A673 (cell line): ENCODE data around the gene BFSP2. TPM values are rescaled to one million over a fixed set of nuclear protein-coding genes. Genes with fewer than 3 reads are reported as not detected.

Experiments used
- BruUV-seq: library from RNA; stranded (reverse); fragments of 400-500 nt; replicated peaks from 2 replicates; lab custom pipeline; 2021; lab: Mats Ljungman, UMichigan
- CTCF ChIA-PET: fragments of 300-600 bp; sonication (Branson Sonifier 250); formaldehyde crosslinking; loops from one replicate; lab custom pipeline; 2022; ENCODE audit warnings: antibody characterized with exemption; lab: Charles Lee
- POLR2A ChIA-PET: fragments of 300-600 bp; sonication (Branson Sonifier 250); formaldehyde crosslinking; loops from one replicate; lab custom pipeline; 2022; ENCODE audit warnings: antibody characterized with exemption; ENCODE audit not compliant: low non-redundant PET; lab: Charles Lee
- DNase-seq: peaks from one replicate; pipeline ENCODE4 v3.0.0-alpha.2; 2015; ENCODE audit warnings: low spot score
- H3K27ac ChIP-seq: fragments of 200-600 bp; sonication (generic); 2 replicates; pipeline ENCODE4 v1.5.1; 2016; ENCODE audit warnings: mixed run types, low read depth, mild to moderate bottlenecking, mixed read lengths, antibody characterized with exemption, low read length; ENCODE audit not compliant: poor library complexity, severe bottlenecking
- H3K27me3 ChIP-seq: fragments of 200-600 bp; sonication (generic); replicated peaks from 2 replicates; pipeline ENCODE4 v1.6.1; 2017; ENCODE audit warnings: mixed run types, low read depth, mild to moderate bottlenecking, mixed read lengths, antibody characterized with exemption, low read length; ENCODE audit not compliant: insufficient read depth, poor library complexity
- H3K36me3 ChIP-seq: fragments of 200-600 bp; sonication (generic); 2 replicates; pipeline ENCODE4 v1.6.1; 2016; ENCODE audit warnings: mixed run types, mild to moderate bottlenecking, mixed read lengths, antibody characterized with exemption, low read length; ENCODE audit not compliant: insufficient read depth, poor library complexity, severe bottlenecking
- H3K4me1 ChIP-seq: fragments of 200-600 bp; sonication (generic); 2 replicates; pipeline ENCODE4 v1.6.1; 2017; ENCODE audit warnings: mixed run types, mild to moderate bottlenecking, mixed read lengths, antibody characterized with exemption, low read length; ENCODE audit not compliant: insufficient read depth, poor library complexity, severe bottlenecking
- H3K4me3 ChIP-seq: fragments of 200-600 bp; sonication (generic); 2 replicates; pipeline ENCODE4 v1.5.1; 2016; ENCODE audit warnings: low read depth, mixed run types, mild to moderate bottlenecking, mixed read lengths, low read length; ENCODE audit not compliant: poor library complexity, severe bottlenecking
- H3K9me3 ChIP-seq: fragments of 200-600 bp; sonication (generic); 2 replicates; pipeline ENCODE4 v1.6.1; 2016; ENCODE audit warnings: mixed run types, low read depth, mild to moderate bottlenecking, mixed read lengths, antibody characterized with exemption, low read length; ENCODE audit not compliant: poor library complexity, severe bottlenecking
- CTCF ChIP-seq: fragments of 300-800, 200-600 bp; sonication (generic); conservative IDR thresholded peaks from 2 replicates; pipeline ENCODE4 v1.5.1; 2017; ENCODE audit warnings: low read depth, mild to moderate bottlenecking, antibody characterized with exemption, low read length, moderate library complexity, mixed read lengths
- EZH2 ChIP-seq: fragments of 200-600 bp; sonication (generic); IDR thresholded peaks from 2 replicates; pipeline ENCODE4 v1.6.1; 2017; ENCODE audit warnings: borderline replicate concordance, low read depth, mild to moderate bottlenecking, mixed read lengths, antibody characterized with exemption, low read length; ENCODE audit not compliant: poor library complexity, severe bottlenecking
- intact Hi-C: fragments of 100-400 bp; cut with micrococcal nuclease; formaldehyde crosslinking; loops from one replicate; pipeline ENCODE4 v1.10.0; 2022; ENCODE audit not compliant: unreplicated experiment
- total RNA-seq: library from RNA; stranded (reverse); gene quantifications from 2 replicates; pipeline ENCODE4 v1.2.3, GENCODE V29; 2021

The BFSP2 gene
- total RNA-seq, 1 experiment from 2014 or later: not detected

GRCh38 chr3:133364704-133365103 lies 35.2 kb upstream of the BFSP2 start:
- no peak for TF ChIP-seq EZH2
- no peak for TF ChIP-seq CTCF
- no peak overlapping the region for H3K4me3 ChIP-seq
- no peaks in the 10 kb centered on the region for H3K9me3 ChIP-seq
- peaks cover 29% of the 10 kb centered on the region for H3K27me3 ChIP-seq
- H3K27ac ChIP-seq: no peak overlapping the region
- ChIA-PET CTCF (interaction anchor here (0.9 kb wide), 1 partner anchor 323 kb away, joined by 3 read pairs; no protein-coding TSS in a partner anchor), POLR2A (no interaction called here)
- intact Hi-C loops: no loop called here
- no TSS peak for BruUV-seq
- DNase-seq: no peak
- H3K36me3 ChIP-seq: no peaks in the 10 kb centered on the region
- no peaks in the 10 kb centered on the region for H3K4me1 ChIP-seq

GRCh38 chr3:133366921-133367320 lies 32.9 kb upstream of the BFSP2 start:
- Histone ChIP-seq H3K4me1 (no peaks in the 10 kb centered on the region), H3K4me3 (no peak overlapping the region), H3K27ac (no peak overlapping the region), H3K9me3 (no peaks in the 10 kb centered on the region), H3K36me3 (no peaks in the 10 kb centered on the region), H3K27me3 (peaks cover 29% of the 10 kb centered on the region)
- intact Hi-C loops: no loop called here
- no peak for DNase-seq
- ChIA-PET POLR2A (no interaction called here), CTCF (no interaction called here)
- TF ChIP-seq CTCF (no peak), EZH2 (no peak)
- no TSS peak for BruUV-seq

- BruUV-seq: no TSS peak
Observed at GRCh38 chr3:133367403-133367802, 32.5 kb upstream of the BFSP2 start.

More at GRCh38 chr3:133367403-133367802, 32.5 kb upstream of the BFSP2 start:
- DNase-seq: no peak
- no peaks in the 10 kb centered on the region for H3K9me3 ChIP-seq
- POLR2A ChIA-PET: no interaction called here
- H3K27ac ChIP-seq: no peak overlapping the region
- no peaks in the 10 kb centered on the region for H3K4me1 ChIP-seq
- CTCF ChIA-PET: no interaction called here
- TF ChIP-seq CTCF: no peak
- H3K27me3 ChIP-seq: peaks cover 29% of the 10 kb centered on the region
- H3K4me3 ChIP-seq: no peak overlapping the region
- H3K36me3 ChIP-seq: no peaks in the 10 kb centered on the region
- intact Hi-C loops: no loop called here
